HL-60 (cell line): ENCODE measurements around the gene MAPRE3.

Experiments
- DNase-seq, 2 experiments: peaks; one replicate each; pipeline ENCODE4 v3.0.0-alpha.2; 2010 to 2020; ENCODE audit warnings: low read depth in 1 of 2, low spot score in 1 of 2
- H3K27ac ChIP-seq: fragments of 250-450 bp; sonication (Bioruptor Pico); replicated peaks from 2 replicates; pipeline ENCODE4 v1.5.1; 2020; ENCODE audit warnings: mild to moderate bottlenecking, moderate library complexity
- H3K27me3 ChIP-seq: fragments of 250-450 bp; sonication (Bioruptor Pico); 2 replicates; pipeline ENCODE4 v1.5.1; 2021; ENCODE audit warnings: mild to moderate bottlenecking, moderate library complexity; ENCODE audit not compliant: insufficient read depth, poor library complexity, severe bottlenecking
- H3K4me3 ChIP-seq: replicated peaks from 2 replicates; pipeline ENCODE4 v1.5.1; 2011; ENCODE audit warnings: mild to moderate bottlenecking, control low read depth, low read length; ENCODE audit not compliant: insufficient read depth
- GABPA ChIP-seq: IDR thresholded peaks from 2 replicates; pipeline ENCODE4 v1.6.1; 2012; ENCODE audit warnings: low read depth
- POLR2AphosphoS5 ChIP-seq: IDR thresholded peaks from 2 replicates; pipeline ENCODE4 v1.6.1; 2012; ENCODE audit warnings: low read depth
- REST ChIP-seq: IDR thresholded peaks from 2 replicates; pipeline ENCODE4 v1.6.1; 2012; ENCODE audit warnings: low read depth; ENCODE audit not compliant: insufficient replicate concordance
- SPI1 ChIP-seq: IDR thresholded peaks from 2 replicates; pipeline ENCODE4 v1.6.1; 2012; ENCODE audit warnings: low read depth, mild to moderate bottlenecking, borderline replicate concordance
- TF ChIP-seq, protein P1 (sequence below): IDR thresholded peaks from one replicate; pipeline ENCODE4 v1.5.1; 2011; ENCODE audit warnings: low read length, control low read depth, inconsistent platforms; ENCODE audit not compliant: insufficient read depth

The MAPRE3 gene

GRCh38 chr2:27019931-27020855, 49.8 kb downstream of the MAPRE3 start:
- no peak for DNase-seq
- Histone ChIP-seq H3K27ac (no peak overlapping the region), H3K4me3 (no peak overlapping the region), H3K27me3 (no peaks in the 10 kb centered on the region)
- TF ChIP-seq SPI1, result no peak
- TF ChIP-seq, protein P1, sequence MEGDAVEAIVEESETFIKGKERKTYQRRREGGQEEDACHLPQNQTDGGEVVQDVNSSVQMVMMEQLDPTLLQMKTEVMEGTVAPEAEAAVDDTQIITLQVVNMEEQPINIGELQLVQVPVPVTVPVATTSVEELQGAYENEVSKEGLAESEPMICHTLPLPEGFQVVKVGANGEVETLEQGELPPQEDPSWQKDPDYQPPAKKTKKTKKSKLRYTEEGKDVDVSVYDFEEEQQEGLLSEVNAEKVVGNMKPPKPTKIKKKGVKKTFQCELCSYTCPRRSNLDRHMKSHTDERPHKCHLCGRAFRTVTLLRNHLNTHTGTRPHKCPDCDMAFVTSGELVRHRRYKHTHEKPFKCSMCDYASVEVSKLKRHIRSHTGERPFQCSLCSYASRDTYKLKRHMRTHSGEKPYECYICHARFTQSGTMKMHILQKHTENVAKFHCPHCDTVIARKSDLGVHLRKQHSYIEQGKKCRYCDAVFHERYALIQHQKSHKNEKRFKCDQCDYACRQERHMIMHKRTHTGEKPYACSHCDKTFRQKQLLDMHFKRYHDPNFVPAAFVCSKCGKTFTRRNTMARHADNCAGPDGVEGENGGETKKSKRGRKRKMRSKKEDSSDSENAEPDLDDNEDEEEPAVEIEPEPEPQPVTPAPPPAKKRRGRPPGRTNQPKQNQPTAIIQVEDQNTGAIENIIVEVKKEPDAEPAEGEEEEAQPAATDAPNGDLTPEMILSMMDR, result no peak
- TF ChIP-seq POLR2AphosphoS5, result no peak
- no peak for TF ChIP-seq REST
- TF ChIP-seq GABPA, result no peak

GRCh38 chr2:27021253-27022049, 51.0 kb downstream of the MAPRE3 start:
- no peaks in the 10 kb centered on the region for H3K27me3 ChIP-seq
- TF ChIP-seq GABPA, result no peak
- TF ChIP-seq SPI1, result no peak
- TF ChIP-seq POLR2AphosphoS5, result no peak
- no peak for TF ChIP-seq REST
- TF ChIP-seq, protein P1, result no peak
- no peak for DNase-seq
- no peak overlapping the region for H3K4me3 ChIP-seq
- no peak overlapping the region for H3K27ac ChIP-seq

DNA sequence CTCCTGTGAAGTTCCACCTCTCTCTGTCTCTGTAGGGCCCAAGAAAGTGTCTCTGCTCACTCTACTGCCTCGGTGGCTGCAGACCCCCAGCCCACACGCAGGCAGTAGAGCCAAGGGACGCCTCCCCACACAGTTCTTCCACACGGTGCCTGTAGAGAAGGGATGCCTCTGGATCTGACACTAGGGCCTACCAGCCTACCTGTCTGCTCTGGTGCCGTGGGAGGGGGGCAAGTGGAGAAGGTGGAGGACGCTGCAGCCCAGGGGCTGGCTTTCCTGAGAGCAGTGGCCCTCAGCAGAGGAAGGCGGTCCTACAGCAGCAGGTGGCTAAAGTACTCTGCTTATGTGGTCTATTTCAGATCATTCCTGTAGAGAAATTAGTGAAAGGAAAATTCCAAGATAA, 53.3 kb downstream of the MAPRE3 start:
- TF ChIP-seq POLR2AphosphoS5, result no peak
- TF ChIP-seq REST, result no peak
- TF ChIP-seq, protein P1, result no peak
- TF ChIP-seq GABPA, result no peak
- TF ChIP-seq SPI1, result no peak
- Histone ChIP-seq H3K4me3 (no peak overlapping the region), H3K27me3 (no peaks in the 10 kb centered on the region), H3K27ac (no peak overlapping the region)
- DNase-seq, result no peak
